Immature natural killer cell (primary cell): ENCODE results near the gene ACVRL1. TPM values are rescaled to one million over a fixed set of nuclear protein-coding genes. Genes with fewer than 3 reads are reported as not detected.

Experiments
- DNase-seq, 3 donors: peaks; one replicate each; pipeline ENCODE4 v3.0.0; 2022; ENCODE audit warnings: mixed read lengths in 1 of 3
- H3K27ac Mint-ChIP-seq, 6 donors: one replicate each; pipeline ENCODE4 v1.8.0; 2020; ENCODE audit warnings: mixed read lengths in 6 of 6, mild to moderate bottlenecking in 5 of 6, inconsistent platforms in 4 of 6, moderate library complexity in 3 of 6
- H3K27me3 Mint-ChIP-seq, 3 donors: one replicate each; pipeline ENCODE4 v1.8.0; 2020 to 2021; ENCODE audit warnings: low read depth in 3 of 3, mild to moderate bottlenecking in 3 of 3, mixed read lengths in 3 of 3, moderate library complexity in 3 of 3, inconsistent platforms in 1 of 3
- H3K36me3 Mint-ChIP-seq, 3 donors: one replicate each; pipeline ENCODE4 v1.8.0; 2020; ENCODE audit warnings: mixed read lengths in 3 of 3, inconsistent platforms in 2 of 3, mild to moderate bottlenecking in 2 of 3
- H3K4me1 Mint-ChIP-seq, 2 donors: one replicate each; pipeline ENCODE4 v1.8.0; 2020; ENCODE audit warnings: inconsistent platforms in 2 of 2, mild to moderate bottlenecking in 2 of 2, mixed read lengths in 2 of 2, moderate library complexity in 1 of 2
- H3K4me3 Mint-ChIP-seq, 5 donors: one replicate each; pipeline ENCODE4 v1.8.0; 2020; ENCODE audit warnings: mild to moderate bottlenecking in 5 of 5, mixed read lengths in 5 of 5, inconsistent platforms in 3 of 5, moderate library complexity in 3 of 5
- H3K9me3 Mint-ChIP-seq, 6 donors: one replicate each; pipeline ENCODE4 v1.8.0; 2020; ENCODE audit warnings: mild to moderate bottlenecking in 6 of 6, mixed read lengths in 6 of 6, inconsistent platforms in 4 of 6, moderate library complexity in 3 of 6
- polyA plus RNA-seq, 3 donors: library from polyadenylated mRNA; unstranded; fragments of 300-500 nt; fragmentation: Illumina TruSeq; gene quantifications; one replicate each; pipeline ENCODE4 v1.2.3, GENCODE V29; 2021

ACVRL1 gene
- polyA plus RNA-seq, 3 donors from 2014 or later = 0.14 TPM; not detected in 2

DNA sequence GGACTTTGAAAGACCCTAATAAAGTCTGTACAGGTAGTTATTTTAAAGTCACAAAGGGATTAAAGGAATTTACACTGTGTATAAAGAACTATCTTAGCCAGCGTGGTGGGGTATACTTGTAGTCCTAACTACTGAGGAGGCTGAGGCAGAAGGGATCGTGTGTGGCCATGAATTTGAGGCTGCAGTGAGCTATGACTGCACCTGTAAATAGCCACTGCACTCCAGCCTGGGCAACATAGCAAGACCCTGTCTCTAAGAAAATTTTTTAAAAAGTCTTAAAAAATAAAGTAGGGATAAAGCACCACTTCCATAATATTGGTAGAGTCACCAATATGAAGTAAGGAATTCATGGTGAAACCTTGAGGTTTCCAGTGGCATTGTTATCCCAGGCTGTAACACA lies 62.3 kb downstream of the ACVRL1 start:
- H3K36me3 Mint-ChIP-seq = peaks cover 0 to 4% (median 0%) of the 10 kb centered on the region in 3 donors

GRCh38 chr12:51970904-51971646 lies 63.8 kb downstream of the ACVRL1 start:
- Mint-ChIP-seq H3K27me3 (peaks cover 0 to 2% (median 2%) of the 10 kb centered on the region in 3 donors), H3K4me1 (peaks cover 66 to 68% of the 10 kb centered on the region in 2 donors), H3K9me3 (no peaks in the 10 kb centered on the region), H3K36me3 (peaks cover 0 to 8% (median 7%) of the 10 kb centered on the region in 3 donors), H3K4me3 (peak overlapping the region; percentile 60 to 89 (median 80)), H3K27ac (peak overlapping the region; percentile 76 to 93 (median 82))
- DNase-seq = peak; percentile 58 to 63 (median 62)

More for the DNA sequence above, 62.3 kb downstream of the ACVRL1 start:
- H3K27me3 Mint-ChIP-seq = peaks cover 0 to 2% (median 2%) of the 10 kb centered on the region in 3 donors
- peak overlapping the region in 3 of 6 donors; percentile 3 to 70 (median 50) for H3K27ac Mint-ChIP-seq
- peaks cover 52 to 54% of the 10 kb centered on the region in 2 donors for H3K4me1 Mint-ChIP-seq
- peak overlapping the region in 3 of 5 donors; percentile 5 to 53 (median 10) for H3K4me3 Mint-ChIP-seq
- H3K9me3 Mint-ChIP-seq = no peaks in the 10 kb centered on the region
- no peak for DNase-seq

GRCh38 chr12:51971679-51972421 lies 64.5 kb downstream of the ACVRL1 start:
- peak in 2 of 3 donors; percentile 16 to 19 for DNase-seq
- Mint-ChIP-seq H3K4me3 (peak overlapping the region; percentile 68 to 89 (median 80)), H3K27ac (peak overlapping the region; percentile 76 to 93 (median 86)), H3K27me3 (peaks cover 0 to 3% (median 2%) of the 10 kb centered on the region in 3 donors), H3K9me3 (no peaks in the 10 kb centered on the region), H3K36me3 (peaks cover 7 to 14% (median 13%) of the 10 kb centered on the region in 3 donors), H3K4me1 (peaks cover 68 to 76% of the 10 kb centered on the region in 2 donors)

DNA sequence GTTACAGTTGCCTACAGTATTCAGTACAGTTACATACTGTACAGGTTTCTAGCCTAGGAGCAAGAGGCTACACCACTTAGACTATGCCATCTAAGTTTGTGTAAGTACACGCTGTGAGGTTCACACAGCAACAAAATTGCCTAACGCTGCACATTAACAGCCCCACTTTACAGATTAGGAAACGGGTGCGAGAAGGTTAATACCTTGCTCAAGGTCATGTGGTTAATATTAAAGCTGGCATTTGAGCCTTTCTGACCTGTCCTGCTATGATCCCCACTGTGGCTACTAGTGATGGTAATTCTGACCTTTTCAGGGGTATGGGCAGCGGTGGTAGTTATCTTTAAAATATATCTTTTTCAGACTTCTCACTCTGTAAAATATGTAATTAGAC lies 65.1 kb downstream of the ACVRL1 start:
- Mint-ChIP-seq H3K4me3 (peak overlapping the region; percentile 68 to 89 (median 80)), H3K4me1 (peaks cover 68 to 77% of the 10 kb centered on the region in 2 donors), H3K27me3 (peaks cover 0 to 3% (median 2%) of the 10 kb centered on the region in 3 donors), H3K9me3 (no peaks in the 10 kb centered on the region), H3K36me3 (peaks cover 9 to 16% (median 13%) of the 10 kb centered on the region in 3 donors), H3K27ac (peak overlapping the region; percentile 76 to 93 (median 86))
- DNase-seq = no peak

DNA sequence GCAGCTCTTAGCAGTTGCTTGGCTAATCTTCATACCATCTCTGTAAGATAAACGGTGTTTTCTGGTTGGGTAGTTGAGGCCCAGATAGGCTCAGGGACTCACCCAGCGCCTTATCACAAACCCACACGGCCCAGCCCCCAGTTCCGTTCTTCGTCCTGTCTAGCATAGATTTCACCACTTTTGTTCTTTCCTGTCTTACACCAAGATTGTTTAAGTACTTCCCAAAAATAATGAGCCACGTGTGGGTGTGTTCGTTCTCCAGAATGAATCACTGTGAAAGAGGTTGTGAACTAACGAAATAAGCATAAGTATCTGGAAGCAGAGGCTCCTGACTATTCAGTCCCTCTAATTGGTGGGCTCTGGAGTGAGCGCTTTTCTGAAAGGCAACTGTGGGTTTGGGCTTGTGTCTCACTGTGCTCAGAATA lies 65.6 kb downstream of the ACVRL1 start:
- peak overlapping the region; percentile 68 to 81 (median 74) for H3K4me3 Mint-ChIP-seq
- H3K4me1 Mint-ChIP-seq = peaks cover 68 to 77% of the 10 kb centered on the region in 2 donors
- H3K9me3 Mint-ChIP-seq = no peaks in the 10 kb centered on the region
- peaks cover 9 to 18% (median 13%) of the 10 kb centered on the region in 3 donors for H3K36me3 Mint-ChIP-seq
- peak; percentile 74 to 78 (median 76) for DNase-seq
- H3K27me3 Mint-ChIP-seq = peaks cover 0 to 3% (median 2%) of the 10 kb centered on the region in 3 donors
- peak overlapping the region; percentile 62 to 93 (median 82) for H3K27ac Mint-ChIP-seq

Other genes with a start within 250 kb of the ACVRL1 start
- under 1 TPM in 1 of 3 donors, not detected in 2; 0.07 TPM for gene FIGNL2, start 58.8 kb upstream of the ACVRL1 start, polyA plus RNA-seq
- not detected for gene ANKRD33, start 19.4 kb upstream of the ACVRL1 start, polyA plus RNA-seq
- gene ACVR1B, start 44.2 kb downstream of the ACVRL1 start, polyA plus RNA-seq = 1 to 10 TPM in 1 of 3 donors, under 1 TPM in 1, not detected in 1; 0.52 to 1.4 TPM
- gene TAMALIN, start 99.4 kb downstream of the ACVRL1 start, polyA plus RNA-seq = 1 to 10 TPM; 1.1 to 3.1 (median 1.2) TPM
- gene NR4A1, start 143.9 kb downstream of the ACVRL1 start, polyA plus RNA-seq = 1 to 10 TPM in 2 of 3 donors, under 1 TPM in 1; 0.83 to 2.1 (median 1.3) TPM
- gene ATG101, start 162.5 kb downstream of the ACVRL1 start, polyA plus RNA-seq = 10 to 100 TPM; 25.8 to 50.8 (median 32.2) TPM
- not detected for gene SMIM41, start 172.2 kb downstream of the ACVRL1 start, polyA plus RNA-seq